GM04503 (cell line): ENCODE data around the gene SERTAD3.
"Not testable (repeated sequence)": the region's sequence is repeated elsewhere in the genome, so short reads cannot be mapped to it uniquely, and the experiment has no call there.

ENCODE experiments used
- DNase-seq: peaks from one replicate; pipeline ENCODE4 v3.0.0-alpha.2; 2012; ENCODE audit warnings: low read depth

Gene SERTAD3

GRCh38 chr19:40408598-40408925 lies 35.6 kb downstream of the SERTAD3 start:
- not testable (repeated sequence) for DNase-seq

DNA sequence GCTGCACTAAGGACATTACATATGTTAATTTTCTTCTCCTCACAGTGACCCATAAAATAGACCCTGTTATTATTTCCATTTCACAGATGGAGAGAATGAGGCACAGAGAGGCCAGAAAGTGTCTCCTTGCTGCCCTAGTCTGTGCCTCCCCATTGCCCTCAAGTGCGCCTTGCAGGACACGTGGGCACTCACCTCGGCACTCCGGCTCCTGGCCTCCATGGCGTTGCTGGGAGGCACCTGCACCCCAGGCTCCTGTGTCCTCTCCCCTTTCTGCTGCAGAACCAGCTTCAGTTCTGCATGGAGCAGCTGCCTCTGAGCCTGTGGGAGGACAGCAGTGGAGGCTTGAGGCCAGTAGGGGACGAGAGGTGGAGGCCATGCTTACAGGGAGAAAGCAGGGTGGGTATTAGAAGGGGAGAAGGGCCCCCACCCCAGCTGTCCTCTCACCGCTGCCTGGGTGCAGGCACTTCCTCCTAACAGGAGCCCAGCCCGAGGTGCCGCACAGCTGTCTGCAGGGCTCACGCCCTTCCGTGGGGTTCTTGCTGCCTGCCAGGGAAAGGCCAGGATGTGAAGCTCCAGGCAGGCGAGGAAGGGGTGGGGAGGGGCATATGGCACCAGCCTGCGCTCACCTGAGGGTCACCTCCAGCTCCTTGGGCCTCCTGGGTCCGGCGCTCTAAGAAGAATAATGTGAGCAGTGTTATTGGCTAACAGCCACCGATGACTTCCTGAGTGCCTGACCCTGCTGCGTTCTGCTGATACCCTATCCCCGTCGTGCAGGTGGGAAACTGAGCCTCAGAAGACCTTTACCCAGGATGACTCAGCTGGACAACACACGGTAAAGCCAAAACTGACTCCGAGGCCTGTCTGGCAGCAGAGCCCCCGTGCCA lies 36.2 kb downstream of the SERTAD3 start:
- no peak for DNase-seq

- DNase-seq = no peak
Measured at GRCh38 chr19:40403262-40403984, 40.7 kb downstream of the SERTAD3 start.

GRCh38 chr19:40400559-40400958 lies 43.6 kb downstream of the SERTAD3 start:
- no peak for DNase-seq

DNA sequence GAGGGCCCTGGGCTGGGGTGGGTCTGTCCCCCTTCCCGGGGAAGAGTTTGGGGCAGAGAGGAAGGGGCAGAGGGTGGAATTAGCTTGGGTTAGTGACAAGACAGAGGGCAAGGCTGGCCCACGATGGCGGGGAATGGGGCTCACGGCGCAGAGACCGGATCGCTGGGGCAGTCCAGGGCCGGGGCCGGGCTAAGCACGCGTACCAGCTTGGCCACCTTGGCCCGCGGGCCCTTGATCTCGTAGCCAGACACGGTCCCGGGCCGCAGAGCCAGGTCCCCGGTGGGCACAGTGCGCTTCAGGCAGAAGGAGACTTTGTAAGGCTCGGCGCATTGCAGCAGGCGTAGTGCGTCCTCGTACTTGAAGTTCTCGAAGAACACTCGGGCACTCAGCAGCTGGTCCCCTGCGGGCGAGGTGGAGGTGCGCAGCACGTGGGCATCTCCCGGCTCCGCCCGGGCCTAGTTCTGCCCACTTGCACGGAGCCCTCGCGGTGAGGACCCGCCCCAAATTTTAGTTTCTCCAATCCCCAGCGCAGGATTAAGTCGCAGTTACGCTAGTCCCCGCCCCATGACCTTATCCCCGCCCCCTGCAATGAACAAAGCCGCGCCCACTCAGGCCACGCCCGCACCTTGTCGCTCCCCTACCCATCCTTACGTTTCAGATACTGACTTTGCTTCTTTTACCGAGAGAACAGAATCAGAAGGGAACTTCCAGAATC lies 45.6 kb downstream of the SERTAD3 start:
- DNase-seq = no peak

- no peak for DNase-seq
Measured at GRCh38 chr19:40397568-40397906, 46.6 kb downstream of the SERTAD3 start.

GRCh38 chr19:40396886-40397567 lies 47.1 kb downstream of the SERTAD3 start:
- no peak for DNase-seq

DNA sequence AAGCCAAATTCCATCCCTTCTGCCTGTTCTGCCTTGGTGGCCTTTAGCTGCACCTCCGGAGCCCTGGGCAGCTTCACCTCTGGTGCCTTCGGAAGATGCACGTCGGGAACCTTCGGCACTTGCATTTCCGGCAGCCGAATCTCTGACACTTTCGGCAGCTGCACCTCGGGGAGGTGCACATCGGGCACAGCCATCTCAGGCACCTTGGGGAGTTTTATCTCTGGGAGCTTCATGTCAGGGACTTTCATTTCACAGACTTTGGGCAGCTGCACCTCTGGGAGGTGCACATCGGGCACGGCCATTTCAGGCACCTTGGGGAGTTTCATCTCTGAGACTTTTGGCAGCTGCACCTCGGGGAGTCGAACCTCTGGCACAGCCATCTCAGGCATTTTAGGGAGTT lies 48.2 kb downstream of the SERTAD3 start:
- DNase-seq = no peak

GRCh38 chr19:40394816-40395210 lies 49.3 kb downstream of the SERTAD3 start:
- DNase-seq = no peak

DNA sequence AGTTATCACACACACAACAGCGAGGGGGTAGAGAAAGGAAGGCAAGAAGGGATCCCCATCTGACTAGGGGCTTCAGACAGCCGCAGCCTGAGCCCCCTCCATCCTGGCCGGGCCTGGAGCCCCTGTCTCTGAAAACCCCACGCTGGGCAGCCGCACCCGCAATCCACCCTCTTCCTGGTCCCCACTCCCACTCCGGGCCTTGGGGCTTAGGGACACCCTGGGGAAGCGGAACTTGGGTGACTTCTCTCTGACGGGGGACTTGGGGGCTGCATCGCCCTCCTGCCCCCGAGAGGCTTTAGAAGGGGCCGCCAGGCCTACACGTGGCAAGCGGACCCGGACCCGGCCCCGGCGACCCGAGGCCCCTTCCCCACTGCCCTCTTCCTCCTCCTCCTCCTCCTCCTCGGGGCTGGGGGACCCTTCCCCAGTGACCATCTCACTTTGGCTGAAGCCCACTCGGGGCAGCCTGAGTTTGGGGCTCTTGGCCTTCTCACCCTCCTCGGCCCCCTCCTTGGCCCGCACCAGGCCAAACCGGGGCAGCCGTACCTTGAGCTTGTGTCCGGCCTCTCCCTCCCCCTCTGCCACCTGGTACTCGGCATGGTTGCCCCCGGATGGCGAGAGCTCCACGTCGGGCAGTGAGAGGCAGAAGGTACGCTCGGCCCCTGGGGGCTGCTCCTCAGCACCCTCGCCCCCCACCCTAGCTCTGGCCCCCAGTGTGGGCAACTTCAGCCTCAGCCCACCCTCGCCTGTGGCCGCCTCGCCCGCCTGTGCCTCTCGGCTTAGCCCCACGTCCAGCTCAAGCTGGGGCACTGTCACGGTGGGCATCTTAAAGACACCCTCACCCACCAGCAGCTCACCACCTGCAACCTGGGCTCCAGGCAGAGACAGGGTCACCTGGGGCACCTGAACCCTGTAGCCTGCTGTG lies 50.0 kb downstream of the SERTAD3 start:
- no peak for DNase-seq

DNA sequence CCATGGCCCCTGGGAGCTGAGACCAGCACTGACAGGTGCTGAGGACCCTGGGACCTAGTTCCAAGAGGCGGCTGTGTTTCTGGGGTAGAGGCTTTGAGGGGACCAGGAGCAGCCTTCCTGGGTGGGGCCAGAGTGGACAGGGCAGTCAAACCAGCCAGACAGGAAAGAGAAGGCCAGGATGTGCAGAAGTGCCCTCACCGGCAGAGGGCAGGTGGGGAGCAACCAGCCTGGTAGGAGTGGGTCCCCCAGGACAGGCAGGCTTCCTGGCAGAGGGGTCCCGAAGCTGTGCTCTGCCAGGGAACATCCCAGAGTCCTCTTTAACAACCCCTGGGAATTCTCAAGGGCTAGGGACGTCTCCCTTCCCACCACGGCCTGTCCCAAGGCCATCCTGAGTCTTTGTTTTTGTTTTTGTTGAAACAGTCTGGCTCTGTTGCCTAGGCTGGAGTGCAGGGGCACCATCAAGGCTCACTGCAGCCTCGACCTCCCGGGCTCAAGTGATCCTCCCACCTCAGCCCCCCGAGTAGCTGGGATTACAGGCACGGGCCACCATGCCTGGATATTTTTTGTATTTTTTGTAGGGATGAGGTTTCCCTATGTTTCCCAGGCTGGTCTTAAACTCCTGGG lies 51.1 kb downstream of the SERTAD3 start:
- DNase-seq = no peak

DNA sequence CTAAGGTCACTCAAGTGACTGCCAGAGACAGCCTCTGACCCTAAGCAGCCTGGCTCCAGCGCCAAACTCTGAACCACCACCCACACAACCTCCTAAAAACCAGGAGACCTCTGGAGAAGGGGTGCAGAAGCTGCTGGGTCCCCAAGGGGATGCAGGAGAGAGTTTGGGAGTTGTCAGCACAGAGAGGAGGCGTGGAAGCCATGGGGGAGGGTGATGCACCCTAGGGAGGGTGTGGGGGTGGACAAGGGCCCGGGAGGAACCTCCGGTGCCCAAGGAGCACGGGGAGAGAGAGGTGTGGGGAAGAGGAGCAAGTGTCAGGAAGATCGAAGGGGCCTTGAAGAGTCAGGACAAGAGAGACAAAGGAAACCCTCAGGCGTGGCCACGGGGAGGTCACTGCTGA lies 52.0 kb downstream of the SERTAD3 start:
- DNase-seq = no peak
